HEK293T (cell line): ENCODE results near the gene ZC3H7B.

Experiments
- CTCF ChIA-PET: fragments of 350-600 bp; formaldehyde crosslinking; extraction: SDS; loops from one replicate; lab custom pipeline; 2021; ENCODE audit warnings: antibody characterized with exemption, inconsistent platforms; lab: Yijun Ruan, JAX
- POLR2A ChIA-PET: fragments of 350-600 bp; formaldehyde crosslinking; extraction: SDS; loops from one replicate; lab custom pipeline; 2020; ENCODE audit warnings: antibody characterized with exemption, inconsistent platforms; lab: Yijun Ruan, JAX
- DNase-seq: peaks from one replicate; pipeline ENCODE4 v3.0.0; 2012; ENCODE audit warnings: mixed read lengths; ENCODE audit errors: extremely low spot score
- ARNT ChIP-seq: fragments of 450-650 bp; IDR thresholded peaks from 2 replicates; pipeline ENCODE4 v1.6.1; 2017; ENCODE audit warnings: mild to moderate bottlenecking
- BHLHE40 ChIP-seq: fragments of 450-650 bp; IDR thresholded peaks from 2 replicates; pipeline ENCODE4 v1.6.1; 2016; ENCODE audit warnings: mild to moderate bottlenecking, moderate library complexity, borderline replicate concordance
- CTBP1 ChIP-seq: fragments of 450-650 bp; IDR thresholded peaks from 2 replicates; pipeline ENCODE4 v1.6.1; 2016; ENCODE audit warnings: borderline replicate concordance
- ELF4 ChIP-seq: fragments of 450-650 bp; IDR thresholded peaks from 2 replicates; pipeline ENCODE4 v1.6.1; 2017; ENCODE audit warnings: antibody characterized with exemption
- FOXA1 ChIP-seq: fragments of 450-650 bp; IDR thresholded peaks from 2 replicates; pipeline ENCODE4 v1.6.1; 2016; ENCODE audit warnings: mild to moderate bottlenecking
- FOXK2 ChIP-seq: fragments of 450-650 bp; IDR thresholded peaks from 2 replicates; pipeline ENCODE4 v1.6.1; 2016; ENCODE audit warnings: mild to moderate bottlenecking
- FOXM1 ChIP-seq: fragments of 450-650 bp; IDR thresholded peaks from 2 replicates; pipeline ENCODE4 v1.6.1; 2017; ENCODE audit warnings: mild to moderate bottlenecking, borderline replicate concordance
- HDGF ChIP-seq: fragments of 450-650 bp; IDR thresholded peaks from 2 replicates; pipeline ENCODE4 v1.6.1; 2017; ENCODE audit warnings: antibody characterized with exemption, borderline replicate concordance
- L3MBTL2 ChIP-seq: fragments of 450-650 bp; conservative IDR thresholded peaks from 2 replicates; pipeline ENCODE4 v1.6.1; 2016; ENCODE audit warnings: mild to moderate bottlenecking
- LEF1 ChIP-seq: fragments of 450-650 bp; IDR thresholded peaks from 2 replicates; pipeline ENCODE4 v1.6.1; 2017; ENCODE audit warnings: mild to moderate bottlenecking, borderline replicate concordance
- NFRKB ChIP-seq: fragments of 450-650 bp; IDR thresholded peaks from 2 replicates; pipeline ENCODE4 v1.6.1; 2016; ENCODE audit warnings: mild to moderate bottlenecking, moderate library complexity
- SP1 ChIP-seq: fragments of 450-650 bp; IDR thresholded peaks from 2 replicates; pipeline ENCODE4 v1.6.1; 2017
- SUZ12 ChIP-seq: fragments of 450-650 bp; IDR thresholded peaks from 2 replicates; pipeline ENCODE4 v1.6.1; 2016; ENCODE audit warnings: mild to moderate bottlenecking
- TARDBP ChIP-seq: fragments of 450-650 bp; IDR thresholded peaks from 2 replicates; pipeline ENCODE4 v1.6.1; 2016
- ZNF384 ChIP-seq: fragments of 450-650 bp; IDR thresholded peaks from 2 replicates; pipeline ENCODE4 v1.6.1; 2016
- TF ChIP-seq, protein P1 (sequence below): fragments of 450-650 bp; IDR thresholded peaks from 2 replicates; pipeline ENCODE4 v1.6.1; 2016

The ZC3H7B gene

DNA sequence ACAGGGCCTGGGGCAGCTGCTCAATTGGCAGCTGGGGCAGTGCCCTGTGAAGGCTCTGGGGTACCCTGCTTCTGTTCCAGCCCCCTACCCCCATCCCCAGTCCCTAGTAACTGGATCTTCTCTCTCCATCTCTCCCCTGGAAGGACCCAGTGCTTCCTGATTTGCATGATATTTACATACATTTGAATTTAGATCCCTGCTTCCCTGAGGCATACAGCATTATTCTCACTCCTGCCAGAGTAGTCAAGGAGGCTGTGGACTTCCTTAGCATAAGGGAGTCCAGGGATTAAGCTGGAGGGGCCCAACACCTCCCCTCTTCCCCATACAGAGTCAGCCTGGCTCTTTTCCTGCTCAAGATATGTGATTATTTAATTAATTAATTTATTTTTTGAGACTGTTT is 105.1 kb downstream of the ZC3H7B start:
- TF ChIP-seq SP1 (no peak), SUZ12 (no peak), LEF1 (no peak), TARDBP (no peak), FOXK2 (no peak), L3MBTL2 (no peak), CTBP1 (no peak), BHLHE40 (no peak), NFRKB (no peak), ELF4 (no peak), FOXM1 (no peak)
- TF ChIP-seq, protein P1, sequence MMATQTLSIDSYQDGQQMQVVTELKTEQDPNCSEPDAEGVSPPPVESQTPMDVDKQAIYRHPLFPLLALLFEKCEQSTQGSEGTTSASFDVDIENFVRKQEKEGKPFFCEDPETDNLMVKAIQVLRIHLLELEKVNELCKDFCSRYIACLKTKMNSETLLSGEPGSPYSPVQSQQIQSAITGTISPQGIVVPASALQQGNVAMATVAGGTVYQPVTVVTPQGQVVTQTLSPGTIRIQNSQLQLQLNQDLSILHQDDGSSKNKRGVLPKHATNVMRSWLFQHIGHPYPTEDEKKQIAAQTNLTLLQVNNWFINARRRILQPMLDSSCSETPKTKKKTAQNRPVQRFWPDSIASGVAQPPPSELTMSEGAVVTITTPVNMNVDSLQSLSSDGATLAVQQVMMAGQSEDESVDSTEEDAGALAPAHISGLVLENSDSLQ: no peak
- no peak for DNase-seq
- ChIA-PET POLR2A (no interaction called here), CTCF (interaction anchor here (0.6 kb wide), 1 partner anchor 86 kb away, joined by 5 read pairs; no protein-coding TSS in a partner anchor)

DNA sequence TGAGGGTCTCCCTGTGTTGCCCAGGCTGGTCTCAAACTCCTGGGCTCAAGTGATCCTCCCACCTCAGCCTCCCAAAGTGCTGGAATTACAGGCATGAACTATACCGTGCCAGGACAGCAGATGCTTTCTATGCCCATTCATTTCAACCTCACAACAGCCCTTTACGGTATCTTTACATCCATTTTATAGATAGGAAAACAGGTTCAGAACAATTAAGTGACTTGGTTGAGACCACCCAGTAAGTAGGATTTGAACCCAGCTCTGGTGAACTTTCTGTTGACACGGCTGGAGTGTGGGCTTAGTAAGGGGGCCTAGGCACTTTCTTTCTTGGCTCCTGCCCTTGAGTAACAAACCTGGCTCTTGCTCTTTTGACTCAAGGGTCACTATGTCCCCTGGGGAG is 106.1 kb downstream of the ZC3H7B start:
- POLR2A ChIA-PET: interaction anchor here (1.2 kb wide), 1 partner anchor 39 kb away, joined by 7 read pairs; the partner anchor contains the start of gene TOB2
- CTCF ChIA-PET: no interaction called here

DNA sequence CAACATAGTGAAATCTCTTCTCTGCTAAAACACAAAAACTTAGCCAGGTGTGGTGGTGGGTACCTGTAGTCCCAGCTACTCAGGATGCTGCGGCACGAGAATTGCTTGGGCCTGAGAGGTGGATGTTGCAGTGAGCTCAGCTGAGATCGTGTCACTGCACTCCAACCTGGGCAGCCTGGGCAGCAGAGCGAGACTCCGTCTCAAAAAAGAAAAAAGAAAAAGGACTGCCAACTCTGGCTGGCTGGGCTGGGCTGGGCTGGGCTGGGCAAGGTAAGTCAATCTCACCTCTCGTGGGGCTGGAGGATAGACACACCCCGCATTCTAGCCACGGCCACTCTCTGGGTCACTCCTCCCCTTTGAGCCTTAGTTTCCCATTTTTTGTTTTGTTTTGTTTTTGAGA is 107.3 kb downstream of the ZC3H7B start:
- POLR2A ChIA-PET: interaction anchor here (0.8 to 2.8 kb wide), 3 partner anchors 27 to 37 kb away, joined by 3 to 7 read pairs (median 7); partner anchors contain the start of genes TEF and TOB2
- CTCF ChIA-PET: interaction anchor here (0.8 to 1.9 kb wide), 3 partner anchors 109 to 124 kb away, joined by 5 to 9 read pairs (median 6); no protein-coding TSS in a partner anchor
- TF ChIP-seq BHLHE40 (no peak), FOXK2 (no peak), ZNF384 (no peak), L3MBTL2 (no peak), LEF1 (no peak), CTBP1 (no peak), ARNT (no peak), NFRKB (no peak), FOXM1 (no peak), FOXA1 (no peak), ELF4 (no peak), TARDBP (no peak)
- DNase-seq: no peak

More for the DNA sequence above, 106.1 kb downstream of the ZC3H7B start:
- no peak for DNase-seq
- TF ChIP-seq FOXA1 (no peak), SP1 (no peak), FOXK2 (no peak), CTBP1 (no peak), LEF1 (no peak), TARDBP (no peak), FOXM1 (no peak), ZNF384 (no peak), HDGF (no peak), ARNT (no peak), L3MBTL2 (no peak), SUZ12 (no peak), NFRKB (no peak), ELF4 (no peak), BHLHE40 (no peak)
- TF ChIP-seq, protein P1: no peak
